GM06990 (cell line): Measurements from ENCODE around the gene EGR2.

Experiments
- DNase-seq: peaks from one replicate; pipeline ENCODE4 v3.0.0-alpha.2; 2011; ENCODE audit not compliant: insufficient read length; ENCODE audit errors: extremely low read depth
- H3K27me3 ChIP-seq: replicated peaks from 2 replicates; pipeline ENCODE4 v1.6.0; 2011; ENCODE audit warnings: low read length; ENCODE audit not compliant: control insufficient read depth, insufficient read depth
- H3K36me3 ChIP-seq: 2 replicates; pipeline ENCODE4 v1.5.1; 2011; ENCODE audit warnings: low read length; ENCODE audit not compliant: control insufficient read depth, insufficient read depth
- H3K4me3 ChIP-seq: replicated peaks from 2 replicates; pipeline ENCODE4 v1.5.1; 2011; ENCODE audit warnings: low read depth, mild to moderate bottlenecking, control low read depth, low read length
- TF ChIP-seq, protein P1 (sequence below): IDR thresholded peaks from 2 replicates; pipeline ENCODE4 v1.5.1; 2011; ENCODE audit warnings: low read length, control low read depth, mild to moderate bottlenecking, inconsistent platforms; ENCODE audit not compliant: insufficient read depth, poor library complexity, severe bottlenecking

EGR2 gene

DNA sequence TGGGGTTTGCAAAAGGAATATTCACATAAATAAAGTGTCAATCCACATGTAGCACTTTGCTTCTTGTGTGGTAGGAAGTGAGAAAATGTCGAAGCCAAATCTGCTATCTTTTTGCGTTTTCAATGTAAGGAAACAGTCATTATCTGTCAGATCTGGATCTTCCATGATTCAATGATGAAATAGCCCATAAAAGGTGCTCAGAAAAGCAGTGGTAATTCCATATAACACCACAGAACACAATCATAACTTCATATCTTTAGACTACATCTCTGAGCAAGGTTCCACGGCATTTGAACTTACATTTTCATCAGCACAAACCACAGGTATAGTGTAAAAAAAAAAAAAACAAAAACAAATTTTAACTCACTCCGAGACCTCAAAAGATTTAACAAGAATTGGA lies 39.9 kb upstream of the EGR2 start:
- Histone ChIP-seq H3K36me3 (no peaks in the 10 kb centered on the region), H3K4me3 (no peak overlapping the region), H3K27me3 (no peaks in the 10 kb centered on the region)
- DNase-seq, result no peak
- TF ChIP-seq, protein P1, sequence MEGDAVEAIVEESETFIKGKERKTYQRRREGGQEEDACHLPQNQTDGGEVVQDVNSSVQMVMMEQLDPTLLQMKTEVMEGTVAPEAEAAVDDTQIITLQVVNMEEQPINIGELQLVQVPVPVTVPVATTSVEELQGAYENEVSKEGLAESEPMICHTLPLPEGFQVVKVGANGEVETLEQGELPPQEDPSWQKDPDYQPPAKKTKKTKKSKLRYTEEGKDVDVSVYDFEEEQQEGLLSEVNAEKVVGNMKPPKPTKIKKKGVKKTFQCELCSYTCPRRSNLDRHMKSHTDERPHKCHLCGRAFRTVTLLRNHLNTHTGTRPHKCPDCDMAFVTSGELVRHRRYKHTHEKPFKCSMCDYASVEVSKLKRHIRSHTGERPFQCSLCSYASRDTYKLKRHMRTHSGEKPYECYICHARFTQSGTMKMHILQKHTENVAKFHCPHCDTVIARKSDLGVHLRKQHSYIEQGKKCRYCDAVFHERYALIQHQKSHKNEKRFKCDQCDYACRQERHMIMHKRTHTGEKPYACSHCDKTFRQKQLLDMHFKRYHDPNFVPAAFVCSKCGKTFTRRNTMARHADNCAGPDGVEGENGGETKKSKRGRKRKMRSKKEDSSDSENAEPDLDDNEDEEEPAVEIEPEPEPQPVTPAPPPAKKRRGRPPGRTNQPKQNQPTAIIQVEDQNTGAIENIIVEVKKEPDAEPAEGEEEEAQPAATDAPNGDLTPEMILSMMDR, result no peak

GRCh38 chr10:62853710-62854109 lies 37.5 kb upstream of the EGR2 start:
- DNase-seq, result peak; percentile 27
- H3K36me3 ChIP-seq, result no peaks in the 10 kb centered on the region
- no peak overlapping the region for H3K4me3 ChIP-seq
- TF ChIP-seq, protein P1, result no peak
- H3K27me3 ChIP-seq, result no peaks in the 10 kb centered on the region

- no peak overlapping the region; the same call in 1 of the 2 replicates for H3K4me3 ChIP-seq
- no peaks in the 10 kb centered on the region for H3K27me3 ChIP-seq
- DNase-seq, result peak; percentile 41
- no peaks in the 10 kb centered on the region for H3K36me3 ChIP-seq
- TF ChIP-seq, protein P1, result no peak
Measured at GRCh38 chr10:62852961-62853702, 37.0 kb upstream of the EGR2 start.

DNA sequence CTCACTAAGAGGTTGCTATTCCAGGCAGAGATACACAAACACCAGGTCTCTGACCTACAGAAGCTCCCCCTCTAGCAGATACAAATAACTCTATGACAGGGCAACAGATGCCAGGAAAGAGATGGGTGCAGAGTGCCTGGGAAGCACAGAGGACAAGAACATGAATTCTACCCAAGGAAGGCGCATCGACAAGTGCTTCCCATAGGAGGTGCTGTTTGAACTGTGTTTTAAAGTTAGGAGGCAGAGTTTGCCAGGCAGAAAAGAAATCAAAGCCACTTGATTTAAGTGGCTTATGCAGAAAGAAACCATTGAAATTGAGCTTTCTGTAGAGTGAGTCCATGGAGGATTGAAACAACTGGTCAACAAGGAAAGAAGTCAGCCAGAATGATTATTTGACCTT lies 35.3 kb upstream of the EGR2 start:
- TF ChIP-seq, protein P1, result peak; percentile 54
- DNase-seq, result no peak
- Histone ChIP-seq H3K36me3 (no peaks in the 10 kb centered on the region), H3K4me3 (no peak overlapping the region), H3K27me3 (no peaks in the 10 kb centered on the region)

DNA sequence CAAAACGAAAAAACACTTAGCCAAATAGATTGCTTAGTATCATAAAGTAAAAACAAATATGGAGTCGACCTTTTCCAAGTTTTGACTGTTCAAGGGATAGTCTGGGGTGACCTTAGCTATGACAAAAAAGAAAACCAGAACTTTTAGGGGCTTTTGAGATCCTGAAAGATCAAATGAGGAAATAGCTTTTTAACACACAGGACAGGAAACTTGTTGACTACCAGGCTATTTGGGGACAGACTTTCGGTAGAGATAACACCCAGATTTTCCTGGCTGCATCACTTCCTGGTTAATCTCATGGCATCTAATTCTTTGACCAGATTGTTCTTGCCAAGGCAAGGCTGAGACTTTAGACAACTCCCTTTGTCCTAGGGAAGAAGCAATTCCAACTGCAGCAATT lies 34.5 kb upstream of the EGR2 start:
- TF ChIP-seq, protein P1, result no peak
- DNase-seq, result peak; percentile 36
- Histone ChIP-seq H3K4me3 (no peak overlapping the region), H3K36me3 (no peaks in the 10 kb centered on the region), H3K27me3 (no peaks in the 10 kb centered on the region)
